Cardiac fibroblast (primary cell): ENCODE measurements around the gene RASA3.

Source experiments
- DNase-seq, 2 donors: peaks; one replicate each; pipeline versions ENCODE4 v3.0.0 to v3.0.0-alpha.2; 2010; ENCODE audit warnings: low read depth in 2 of 2
- H3K4me3 ChIP-seq, 2 donors: replicated peaks in 1 of 2; 1 replicate in 1 of 2; 2 replicates in 1 of 2; pipeline ENCODE4 v1.5.1; 2011; ENCODE audit warnings: low read depth in 2 of 2, low read length in 2 of 2, mild to moderate bottlenecking in 2 of 2, moderate library complexity in 1 of 2
- TF ChIP-seq, protein P1 (sequence below): IDR thresholded peaks from one replicate; pipeline ENCODE4 v1.5.1; 2011; ENCODE audit warnings: low read depth, mild to moderate bottlenecking, low read length, inconsistent platforms

Gene RASA3

GRCh38 chr13:114015111-114015968, 117.1 kb downstream of the RASA3 start:
- DNase-seq: peak; percentile 38 to 94
- TF ChIP-seq, protein P1, sequence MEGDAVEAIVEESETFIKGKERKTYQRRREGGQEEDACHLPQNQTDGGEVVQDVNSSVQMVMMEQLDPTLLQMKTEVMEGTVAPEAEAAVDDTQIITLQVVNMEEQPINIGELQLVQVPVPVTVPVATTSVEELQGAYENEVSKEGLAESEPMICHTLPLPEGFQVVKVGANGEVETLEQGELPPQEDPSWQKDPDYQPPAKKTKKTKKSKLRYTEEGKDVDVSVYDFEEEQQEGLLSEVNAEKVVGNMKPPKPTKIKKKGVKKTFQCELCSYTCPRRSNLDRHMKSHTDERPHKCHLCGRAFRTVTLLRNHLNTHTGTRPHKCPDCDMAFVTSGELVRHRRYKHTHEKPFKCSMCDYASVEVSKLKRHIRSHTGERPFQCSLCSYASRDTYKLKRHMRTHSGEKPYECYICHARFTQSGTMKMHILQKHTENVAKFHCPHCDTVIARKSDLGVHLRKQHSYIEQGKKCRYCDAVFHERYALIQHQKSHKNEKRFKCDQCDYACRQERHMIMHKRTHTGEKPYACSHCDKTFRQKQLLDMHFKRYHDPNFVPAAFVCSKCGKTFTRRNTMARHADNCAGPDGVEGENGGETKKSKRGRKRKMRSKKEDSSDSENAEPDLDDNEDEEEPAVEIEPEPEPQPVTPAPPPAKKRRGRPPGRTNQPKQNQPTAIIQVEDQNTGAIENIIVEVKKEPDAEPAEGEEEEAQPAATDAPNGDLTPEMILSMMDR: no peak
- H3K4me3 ChIP-seq: no peak overlapping the region

GRCh38 chr13:114013952-114014629, 118.3 kb downstream of the RASA3 start:
- no peak overlapping the region for H3K4me3 ChIP-seq
- no peak for DNase-seq
- TF ChIP-seq, protein P1: no peak

DNA sequence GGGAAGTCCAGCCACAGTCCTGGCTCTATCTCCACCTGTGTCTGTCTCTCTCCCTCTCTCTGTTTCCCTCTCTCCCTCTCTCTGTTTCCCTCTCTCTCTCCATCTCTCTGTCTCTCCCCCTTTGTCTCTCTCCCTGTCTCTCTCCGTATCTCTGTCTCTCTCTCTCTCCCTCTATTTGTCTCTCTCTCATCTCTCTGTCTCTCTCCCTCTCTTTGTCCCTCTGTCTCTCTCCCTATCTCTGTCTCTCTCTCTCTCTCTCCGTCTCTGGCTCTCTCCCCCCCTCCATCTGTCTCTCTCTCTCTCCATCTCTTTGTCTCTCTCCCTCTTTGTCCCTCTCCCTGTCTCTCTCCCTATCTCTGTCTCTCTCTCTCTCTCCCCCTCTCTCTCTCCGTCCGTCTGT, 119.1 kb downstream of the RASA3 start:
- TF ChIP-seq, protein P1: no peak
- H3K4me3 ChIP-seq: no peak overlapping the region
- DNase-seq: no peak

GRCh38 chr13:114012921-114013320, 119.5 kb downstream of the RASA3 start:
- H3K4me3 ChIP-seq: no peak overlapping the region
- DNase-seq: no peak
- TF ChIP-seq, protein P1: no peak

DNA sequence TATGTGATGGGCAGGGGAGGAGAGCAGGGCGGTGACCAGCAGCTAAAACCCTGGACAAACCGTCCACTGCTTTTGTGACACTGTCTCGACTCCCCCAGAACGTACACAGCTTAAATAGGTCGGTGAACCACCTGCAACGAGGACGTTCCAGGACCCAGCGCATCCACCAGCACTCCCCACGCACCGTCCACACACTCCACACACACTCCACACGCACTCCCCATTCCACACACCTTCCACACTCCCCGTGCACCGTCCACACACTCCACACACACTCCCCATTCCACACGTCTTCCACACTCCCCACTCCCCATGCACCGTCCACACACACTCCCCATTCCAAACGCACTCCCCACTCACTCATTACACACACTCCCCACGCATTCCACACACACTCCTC, 120.3 kb downstream of the RASA3 start:
- H3K4me3 ChIP-seq: no peak overlapping the region
- DNase-seq: no peak
- TF ChIP-seq, protein P1: no peak

GRCh38 chr13:114011226-114011625, 121.2 kb downstream of the RASA3 start:
- H3K4me3 ChIP-seq: no peak overlapping the region
- TF ChIP-seq, protein P1: no peak
- no peak for DNase-seq
